Left renal pelvis (tissue), 4 donors: ENCODE results near the gene RTP1. TPM values are rescaled to one million over a fixed set of nuclear protein-coding genes. Genes with fewer than 3 reads are reported as not detected.
"Not testable (repeated sequence)": the region's sequence is repeated elsewhere in the genome, so short reads cannot be mapped to it uniquely, and the experiment has no call there.

Experiments
- DNase-seq, 4 donors: peaks; one replicate each; pipeline ENCODE4 v3.0.0-alpha.2; 2013; ENCODE audit warnings: low read depth in 4 of 4, low spot score in 3 of 4
- polyA plus RNA-seq, 4 donors: library from polyadenylated mRNA; unstranded; fragments of 120-200 nt; gene quantifications; one replicate each; pipeline ENCODE4 v1.2.1, GENCODE V29; 2013; ENCODE audit not compliant: insufficient read length in 4 of 4

Gene RTP1
- polyA plus RNA-seq, 4 donors, result not detected

- no peak for DNase-seq
These were observed 40.5 kb downstream of the RTP1 start for GRCh38 chr3:187237741-187238140.

GRCh38 chr3:187238239-187238638 lies 41.0 kb downstream of the RTP1 start:
- no peak for DNase-seq

GRCh38 chr3:187238835-187239234 lies 41.5 kb downstream of the RTP1 start:
- not testable (repeated sequence) for DNase-seq

GRCh38 chr3:187242435-187242834 lies 45.1 kb downstream of the RTP1 start:
- DNase-seq, result no peak

GRCh38 chr3:187242900-187243299 lies 45.6 kb downstream of the RTP1 start:
- DNase-seq, result no peak

- no peak for DNase-seq
These were observed 46.7 kb downstream of the RTP1 start for GRCh38 chr3:187243933-187244524.

- DNase-seq, result no peak
These were observed 50.1 kb downstream of the RTP1 start for GRCh38 chr3:187247398-187247797.

Other genes starting within 250 kb of the RTP1 start
- gene RPL39L, start 58.0 kb upstream of the RTP1 start, polyA plus RNA-seq, result 10 to 100 TPM; 18.0 to 18.4 (median 18.3) TPM
- gene MASP1, start 94.3 kb downstream of the RTP1 start, polyA plus RNA-seq, result 1 to 10 TPM; 2.1 to 9.8 (median 6.3) TPM
- gene RTP4, start 170.9 kb downstream of the RTP1 start, polyA plus RNA-seq, result 1 to 10 TPM in 1 of 4 donors, under 1 TPM in 3; 0.76 to 1.3 (median 0.85) TPM